GM15510 (cell line): ENCODE data around the gene CHL1.

Experiments used
- POLR2A ChIP-seq: IDR thresholded peaks from 3 replicates; pipeline ENCODE4 v1.6.1; 2011; ENCODE audit warnings: borderline replicate concordance; ENCODE audit not compliant: insufficient read length; ENCODE audit errors: extremely low read depth

CHL1 gene

GRCh38 chr3:374459-374858 lies 177.9 kb downstream of the CHL1 start:
- TF ChIP-seq POLR2A, result no peak

DNA sequence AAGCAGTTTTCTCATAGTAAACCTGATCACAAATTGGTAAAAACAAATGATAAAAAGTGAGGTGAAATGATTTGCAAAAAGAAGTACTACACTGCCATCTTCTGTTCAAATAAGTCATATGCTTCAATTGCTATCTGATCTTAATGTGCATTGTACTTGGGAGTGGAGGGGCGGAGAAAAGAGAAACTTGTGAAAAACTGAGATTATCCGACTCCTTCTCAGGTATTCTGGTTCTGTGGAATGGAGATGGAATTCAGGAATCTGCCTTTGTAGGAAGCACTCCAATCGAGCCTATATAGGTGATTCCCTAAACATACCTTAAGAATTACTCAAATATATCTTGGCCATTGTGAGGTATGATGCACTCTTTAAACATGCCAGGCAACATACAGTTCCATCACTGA lies 180.6 kb downstream of the CHL1 start:
- no peak for TF ChIP-seq POLR2A

GRCh38 chr3:380801-381200 lies 184.2 kb downstream of the CHL1 start:
- no peak for TF ChIP-seq POLR2A

- no peak for TF ChIP-seq POLR2A
Observed at GRCh38 chr3:385151-385550, 188.6 kb downstream of the CHL1 start.

DNA sequence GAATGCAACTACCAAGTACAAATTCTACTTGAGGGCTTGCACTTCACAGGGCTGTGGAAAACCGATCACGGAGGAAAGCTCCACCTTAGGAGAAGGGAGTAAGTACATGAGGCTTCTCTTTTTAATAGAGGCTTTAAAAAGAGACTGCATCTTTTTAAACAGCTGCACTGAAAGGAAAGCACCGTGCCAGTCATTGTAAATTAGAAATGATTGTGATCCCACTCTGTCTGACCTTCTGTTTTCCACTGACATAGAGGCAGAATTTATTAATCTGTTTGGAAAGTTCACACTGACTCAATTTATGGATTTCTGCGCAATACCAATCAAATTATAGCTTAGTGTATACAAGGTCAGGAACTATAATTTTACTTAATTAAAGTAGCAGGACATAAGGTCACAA lies 198.2 kb downstream of the CHL1 start:
- no peak for TF ChIP-seq POLR2A

GRCh38 chr3:396293-396692 lies 199.7 kb downstream of the CHL1 start:
- TF ChIP-seq POLR2A, result no peak

GRCh38 chr3:399647-400046 lies 203.1 kb downstream of the CHL1 start:
- TF ChIP-seq POLR2A, result no peak

- no peak for TF ChIP-seq POLR2A
Observed at GRCh38 chr3:403826-404225, 207.3 kb downstream of the CHL1 start.

- no peak for TF ChIP-seq POLR2A
Observed at GRCh38 chr3:409011-409410, 212.4 kb downstream of the CHL1 start.

DNA sequence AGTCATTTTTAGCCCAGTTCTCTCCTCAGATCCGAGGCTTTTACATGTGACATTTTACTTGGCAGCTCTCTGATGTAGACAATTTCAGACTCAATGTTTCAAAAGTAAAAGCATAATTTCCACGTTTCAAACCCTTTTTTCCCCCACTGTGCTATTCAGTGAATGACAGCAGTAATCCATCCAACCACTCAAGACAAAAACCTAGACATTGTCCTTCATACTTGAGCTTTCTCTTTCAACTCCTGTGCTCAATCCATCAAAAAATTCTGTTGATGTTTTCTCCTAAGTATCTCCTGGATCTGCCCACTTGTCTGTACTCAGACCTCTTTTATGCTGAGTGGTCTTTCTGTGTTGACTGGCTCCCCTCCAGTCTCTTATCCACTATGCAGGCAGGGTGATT lies 214.7 kb downstream of the CHL1 start:
- no peak for TF ChIP-seq POLR2A

DNA sequence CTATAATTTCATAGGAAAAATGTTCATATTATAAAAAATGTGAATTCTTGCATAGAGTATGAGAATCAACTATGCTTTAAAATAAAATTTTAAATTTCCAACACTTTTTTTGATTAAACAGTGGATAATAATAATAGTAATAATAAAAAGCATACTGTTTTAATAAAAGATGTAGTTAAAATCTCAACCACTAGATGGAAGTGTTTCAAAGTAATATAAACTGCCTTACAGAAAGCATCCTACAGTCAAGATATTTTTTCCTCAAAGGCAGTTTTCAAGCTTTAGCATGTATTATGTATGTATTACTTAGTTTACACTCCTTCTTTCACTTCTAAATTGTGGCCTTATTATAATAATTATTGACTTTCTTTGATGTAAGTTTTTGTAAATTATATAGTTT lies 217.5 kb downstream of the CHL1 start:
- no peak for TF ChIP-seq POLR2A

DNA sequence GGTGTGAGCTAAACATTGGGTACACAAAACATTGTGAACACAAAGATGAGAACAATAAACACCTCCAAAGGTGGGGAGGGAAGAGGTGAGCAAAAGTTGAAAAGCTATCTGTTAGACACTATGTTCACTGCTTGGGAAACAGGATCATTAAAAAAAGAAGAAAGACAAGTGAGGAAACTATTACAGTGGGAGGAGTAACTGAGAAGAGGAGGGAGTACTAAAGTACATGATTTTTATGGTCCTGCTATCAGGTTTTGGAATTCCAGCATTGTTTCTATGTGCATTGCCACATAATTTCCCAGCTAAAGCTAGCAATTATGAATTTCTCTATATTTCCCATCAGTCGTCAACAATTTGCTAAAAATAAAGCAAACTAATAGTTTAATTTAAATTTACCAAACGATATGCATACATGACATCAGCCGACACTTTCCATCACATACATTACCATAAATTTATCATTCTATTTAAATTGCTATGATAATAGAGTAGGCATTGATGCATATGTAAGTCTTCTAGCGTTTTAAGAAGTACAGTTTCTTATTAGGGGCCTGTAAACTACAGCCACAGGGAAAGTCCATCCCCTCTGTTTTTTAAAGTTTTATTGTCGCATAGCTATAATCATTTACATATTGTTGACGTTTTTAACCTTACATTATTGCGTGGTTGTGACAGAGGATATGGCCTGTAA lies 221.8 kb downstream of the CHL1 start:
- no peak for TF ChIP-seq POLR2A

GRCh38 chr3:420584-420983 lies 224.0 kb downstream of the CHL1 start:
- no peak for TF ChIP-seq POLR2A

- TF ChIP-seq POLR2A, result no peak
Observed at GRCh38 chr3:425079-425478, 228.5 kb downstream of the CHL1 start.

GRCh38 chr3:426072-426471 lies 229.5 kb downstream of the CHL1 start:
- no peak for TF ChIP-seq POLR2A

DNA sequence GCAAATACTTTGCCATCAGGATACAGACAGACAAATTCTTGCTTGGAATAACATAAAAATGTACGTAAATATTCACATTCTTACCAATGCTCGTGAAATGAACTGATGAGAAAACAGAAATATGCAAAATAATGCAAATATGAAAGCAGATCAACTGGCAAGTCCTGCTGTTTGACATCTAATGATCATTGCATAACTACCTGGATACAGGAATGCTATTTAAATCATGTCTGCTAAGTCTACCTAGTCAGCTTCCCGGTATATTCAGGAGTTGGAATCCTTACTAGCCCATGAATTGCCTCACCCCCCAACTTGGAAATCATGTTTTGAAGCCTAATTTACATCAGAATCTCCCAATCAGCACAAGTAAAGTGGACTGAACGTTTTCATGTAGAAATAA lies 230.6 kb downstream of the CHL1 start:
- TF ChIP-seq POLR2A, result no peak

GRCh38 chr3:430186-430585 lies 233.6 kb downstream of the CHL1 start:
- no peak for TF ChIP-seq POLR2A
